Inferior parietal cortex (tissue), 1 donor: ENCODE data around the gene EVI5.

Experiments
- DNase-seq: peaks from one replicate; pipeline ENCODE4 v3.0.0-alpha.2; 2016; ENCODE audit errors: extremely low spot score

Gene EVI5

GRCh38 chr1:92784639-92785500 is at the start of gene EVI5:
EVI5 (minus strand) TSS chr1:92785108; CDS start chr1:92736546, 48,562 bp downstream.
- DNase-seq: peak; percentile 90

- DNase-seq: no peak
Measured at GRCh38 chr1:92834617-92835016, 49.7 kb upstream of the EVI5 start.

DNA sequence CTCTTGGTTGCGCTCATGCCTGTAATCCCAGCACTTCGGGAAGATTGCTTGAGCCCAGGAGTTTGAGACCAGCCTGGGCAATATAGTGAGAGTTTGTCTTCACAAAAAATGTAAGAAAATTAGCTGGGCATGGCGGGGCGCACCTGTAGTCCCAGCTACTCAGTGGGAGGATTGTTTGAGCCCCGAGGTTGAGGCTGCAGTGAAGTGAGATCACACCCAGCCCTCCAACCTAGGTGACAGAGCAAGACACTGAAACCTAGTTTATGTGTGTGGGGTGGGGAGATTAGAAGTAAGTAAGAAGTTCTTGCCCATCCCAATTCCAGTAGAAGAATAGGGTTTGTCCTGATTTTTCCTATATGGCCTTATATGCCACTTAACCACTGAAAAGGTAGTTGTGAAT is 48.9 kb upstream of the EVI5 start:
- DNase-seq: no peak

DNA sequence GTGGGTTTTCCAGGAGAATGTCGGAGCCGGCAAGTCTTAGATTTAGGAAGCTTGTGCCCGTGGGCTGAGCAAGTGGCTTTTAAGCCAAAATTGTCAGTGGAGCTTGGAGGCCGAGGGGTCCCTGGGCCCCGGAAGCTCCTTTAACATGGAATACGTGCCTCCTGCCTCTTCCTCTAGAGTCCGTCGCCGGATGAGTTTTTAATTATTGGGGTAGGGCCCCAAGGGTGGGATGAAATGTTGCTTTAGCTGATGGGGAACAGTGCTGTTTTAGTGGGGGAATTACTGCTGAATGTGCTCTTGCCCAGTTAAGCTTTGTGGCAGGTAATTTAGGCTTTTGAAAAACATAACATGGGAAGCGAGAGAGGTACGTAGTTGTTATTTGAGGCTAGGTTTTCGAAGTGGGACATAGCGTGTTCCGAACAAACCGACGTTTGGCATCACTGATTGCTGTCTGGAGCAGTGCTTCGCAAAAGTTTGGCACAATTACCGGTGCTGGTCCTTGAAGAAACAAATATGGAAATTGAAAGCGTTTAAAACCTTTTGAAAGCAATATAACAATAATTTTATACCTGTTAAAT is 47.7 kb upstream of the EVI5 start:
- no peak for DNase-seq

- peak; percentile 100 for DNase-seq
Measured at GRCh38 chr1:92831762-92832536, 47.0 kb upstream of the EVI5 start, which contains the start of gene RPL5. RPL5 (plus strand) TSS chr1:92832040; CDS start chr1:92832115, 75 bp downstream.

- no peak for DNase-seq
Measured at GRCh38 chr1:92831368-92831761, 46.5 kb upstream of the EVI5 start.

- no peak for DNase-seq
Measured at GRCh38 chr1:92826792-92827191, 41.9 kb upstream of the EVI5 start.

DNA sequence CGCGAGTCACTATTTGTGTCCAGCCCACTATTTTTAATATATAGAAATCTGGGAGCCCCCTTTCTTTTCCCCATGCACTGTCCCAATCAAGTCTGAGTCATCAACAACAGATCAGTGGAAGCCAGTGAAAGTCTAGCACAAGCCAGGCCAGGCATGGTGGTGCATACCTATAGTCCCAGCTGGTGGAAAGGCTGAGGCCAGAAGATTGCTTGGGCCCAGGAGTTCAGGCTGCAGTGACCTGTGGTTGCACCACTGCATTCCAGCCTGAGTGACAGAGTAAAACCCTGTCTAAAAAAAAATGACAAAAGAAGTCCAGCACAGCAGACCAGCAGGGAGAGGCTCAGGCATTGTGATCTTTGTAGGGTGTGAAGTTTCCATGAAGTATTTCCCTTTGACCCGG is 38.0 kb upstream of the EVI5 start:
- DNase-seq: no peak

- no peak for DNase-seq
Measured at GRCh38 chr1:92820551-92820950, 35.6 kb upstream of the EVI5 start.

- no peak for DNase-seq
Measured at GRCh38 chr1:92820024-92820423, 35.1 kb upstream of the EVI5 start.

- no peak for DNase-seq
Measured at GRCh38 chr1:92817986-92818764, 33.3 kb upstream of the EVI5 start.

GRCh38 chr1:92817137-92817697 is 32.3 kb upstream of the EVI5 start:
- no peak for DNase-seq

DNA sequence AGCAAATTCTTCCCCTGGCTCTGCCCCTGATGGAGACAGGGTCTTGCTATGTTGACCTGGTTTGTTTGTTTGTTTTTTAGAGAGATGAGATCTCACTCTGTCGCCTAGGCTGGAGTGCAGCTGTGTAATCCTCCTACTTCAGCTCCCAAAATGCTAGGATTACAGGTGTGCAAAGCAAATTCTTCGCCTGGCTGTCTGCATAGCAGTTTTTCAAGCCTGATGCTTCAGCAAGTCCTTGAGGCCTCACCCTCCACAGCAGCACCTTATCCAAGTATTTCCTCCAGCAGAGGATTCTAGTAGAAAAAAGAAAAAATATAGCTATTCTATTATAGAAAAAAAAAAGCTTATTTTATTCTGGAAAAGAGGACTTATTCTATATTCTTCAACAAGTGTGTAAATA is 31.8 kb upstream of the EVI5 start:
- DNase-seq: no peak

- DNase-seq: no peak
Measured at GRCh38 chr1:92808381-92808780, 23.5 kb upstream of the EVI5 start.

GRCh38 chr1:92805216-92805615 is 20.3 kb upstream of the EVI5 start:
- DNase-seq: no peak

- DNase-seq: peak; percentile 80
Measured at GRCh38 chr1:92804721-92805201, 19.9 kb upstream of the EVI5 start.

DNA sequence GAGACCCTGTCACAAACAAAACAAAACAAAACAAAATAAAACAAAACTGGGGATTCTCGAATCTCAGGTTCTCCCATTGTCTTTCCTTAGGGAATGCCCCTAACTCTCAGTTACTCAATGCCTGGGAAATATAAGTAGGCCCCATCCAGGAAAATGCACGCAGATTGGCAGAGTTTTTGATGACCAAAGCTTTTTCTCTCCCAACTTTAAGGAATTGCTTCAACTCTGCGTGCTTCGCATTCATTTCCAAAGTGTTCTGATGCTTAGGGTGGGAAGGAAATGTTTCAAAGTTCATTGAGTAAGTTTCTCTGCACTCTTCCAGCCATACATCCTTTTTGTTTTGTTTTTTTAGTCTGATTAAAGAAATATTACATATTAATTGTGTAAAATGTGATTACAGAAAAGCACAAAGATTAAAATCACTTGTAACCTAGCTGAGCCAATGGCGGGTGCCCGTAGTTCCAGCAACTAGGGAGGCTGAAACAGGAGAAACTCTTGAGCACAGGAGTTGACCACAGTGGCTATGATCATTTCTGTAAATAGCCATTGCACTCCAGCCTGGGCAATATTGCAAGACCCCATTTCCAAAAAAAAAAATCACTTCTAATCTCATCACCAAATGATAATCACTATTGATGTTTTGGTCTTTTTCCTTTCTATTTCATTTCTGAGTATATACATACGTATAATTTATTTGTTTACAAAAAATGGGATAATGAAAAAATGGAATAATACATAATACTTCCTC is 18.4 kb upstream of the EVI5 start:
- DNase-seq: no peak

DNA sequence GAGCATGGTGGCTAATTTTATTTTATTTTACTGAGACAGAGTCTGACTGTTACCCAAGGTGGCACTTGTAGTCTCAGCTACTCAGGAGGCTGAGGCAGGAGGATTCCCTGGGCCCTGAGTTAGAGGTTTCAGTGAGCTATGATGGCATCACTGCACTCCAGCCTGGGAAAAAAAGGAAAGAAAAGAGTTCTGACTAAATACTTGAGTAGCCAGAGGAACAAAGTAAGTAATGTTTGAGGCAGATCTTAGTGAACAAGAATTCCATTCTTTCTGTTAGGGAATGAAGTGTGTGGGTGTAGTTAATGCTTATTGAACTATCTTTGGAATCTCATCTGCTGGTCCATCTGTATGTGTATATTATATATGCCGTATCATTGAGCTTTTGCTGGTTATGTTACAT is 13.1 kb upstream of the EVI5 start:
- no peak for DNase-seq

- no peak for DNase-seq
Measured at GRCh38 chr1:92797297-92797696, 12.4 kb upstream of the EVI5 start.

GRCh38 chr1:92795166-92795565 is 10.3 kb upstream of the EVI5 start:
- DNase-seq: no peak
